IMR-90 (cell line): ENCODE results near the gene LCE1D. TPM values are rescaled to one million over a fixed set of nuclear protein-coding genes. Genes with fewer than 3 reads are reported as not detected.

Source experiments
- ATAC-seq: fragments of 200-7000 bp; cut with Tn5 transposase; 2 replicates; pipeline ENCODE4 v1.9.1; 2020; ENCODE audit warnings: low read depth, mild to moderate bottlenecking, moderate library complexity
- BruUV-seq: library from RNA; stranded (reverse); fragments of 400-500 nt; replicated peaks from 2 replicates; lab custom pipeline; 2021; lab: Mats Ljungman, UMichigan
- CTCF ChIA-PET: fragments of 300-600 bp; formaldehyde crosslinking; extraction: SDS; loops from one replicate; lab custom pipeline; 2021; ENCODE audit warnings: antibody characterized with exemption; lab: Yijun Ruan, JAX
- POLR2A ChIA-PET: fragments of 300-600 bp; sonication (Branson Sonifier 250); formaldehyde crosslinking; loops from one replicate; lab custom pipeline; 2022; ENCODE audit warnings: antibody characterized with exemption; ENCODE audit not compliant: unreplicated experiment; lab: Charles Lee
- DNase-seq: peaks from one replicate; pipeline ENCODE4 v3.0.0; 2013
- H2AFZ ChIP-seq: replicated peaks from 2 replicates; pipeline ENCODE3; 2013; ENCODE audit warnings: low read length, mild to moderate bottlenecking; ENCODE audit not compliant: poor library complexity
- H2AK5ac ChIP-seq: 2 replicates; pipeline ENCODE4 v1.6.1; 2013; ENCODE audit warnings: low read depth, low read length, inconsistent platforms
- H2AK9ac ChIP-seq: replicated peaks from 2 replicates; pipeline ENCODE3; 2013; ENCODE audit warnings: mild to moderate bottlenecking, low read depth, low read length, moderate library complexity; ENCODE audit not compliant: poor library complexity
- H2BK120ac ChIP-seq: 2 replicates; pipeline ENCODE4 v1.6.1; 2013; ENCODE audit warnings: low read depth, low read length, inconsistent platforms
- H2BK15ac ChIP-seq: 3 replicates; pipeline ENCODE4 v1.6.1; 2013; ENCODE audit warnings: low read depth, low read length, inconsistent platforms
- H2BK20ac ChIP-seq: 2 replicates; pipeline ENCODE4 v1.6.1; 2013; ENCODE audit warnings: low read depth, mild to moderate bottlenecking, inconsistent platforms, low read length, moderate library complexity
- H2BK5ac ChIP-seq: 2 replicates; pipeline ENCODE4 v1.6.1; 2013; ENCODE audit warnings: mild to moderate bottlenecking, low read depth, low read length, inconsistent platforms; ENCODE audit not compliant: poor library complexity, severe bottlenecking
- H3K14ac ChIP-seq: replicated peaks from 2 replicates; pipeline ENCODE4 v1.6.1; 2013; ENCODE audit warnings: low read depth, low read length, inconsistent platforms
- H3K18ac ChIP-seq: 2 replicates; pipeline ENCODE4 v1.6.1; 2013; ENCODE audit warnings: low read depth, low read length, control low read depth
- H3K23ac ChIP-seq: 2 replicates; pipeline ENCODE4 v1.6.1; 2013; ENCODE audit warnings: low read depth, low read length, inconsistent platforms
- H3K27ac ChIP-seq: 2 replicates; pipeline ENCODE4 v1.5.1; 2013; ENCODE audit warnings: mild to moderate bottlenecking, control low read depth, low read length; ENCODE audit not compliant: insufficient read depth
- H3K27me3 ChIP-seq: 2 replicates; pipeline ENCODE4 v1.6.1; 2013; ENCODE audit warnings: low read length; ENCODE audit not compliant: control insufficient read depth, insufficient read depth
- H3K36me3 ChIP-seq: 2 replicates; pipeline ENCODE4 v1.6.1; 2013; ENCODE audit warnings: low read length, mixed read lengths; ENCODE audit not compliant: control insufficient read depth, insufficient read depth
- H3K4ac ChIP-seq: 2 replicates; pipeline ENCODE4 v1.6.1; 2013; ENCODE audit warnings: low read depth, low read length, inconsistent platforms
- H3K4me1 ChIP-seq: 2 replicates; pipeline ENCODE4 v1.6.1; 2013; ENCODE audit warnings: low read length, mixed read lengths; ENCODE audit not compliant: control insufficient read depth, insufficient read depth
- H3K4me2 ChIP-seq: 2 replicates; pipeline ENCODE4 v1.6.1; 2013; ENCODE audit warnings: low read depth, mild to moderate bottlenecking, control low read depth, low read length, moderate library complexity
- H3K4me3 ChIP-seq: 2 replicates; pipeline ENCODE4 v1.5.1; 2013; ENCODE audit warnings: low read depth, mild to moderate bottlenecking, control low read depth, low read length, moderate library complexity; ENCODE audit not compliant: insufficient read depth
- H3K56ac ChIP-seq: 2 replicates; pipeline ENCODE4 v1.6.1; 2013; ENCODE audit warnings: low read length, inconsistent platforms; ENCODE audit not compliant: insufficient read depth; ENCODE audit errors: extremely low read depth
- H3K79me1 ChIP-seq, 2 experiments: 2 replicates each; pipeline ENCODE4 v1.6.1; 2013; ENCODE audit warnings: low read length in 2 of 2, inconsistent platforms in 1 of 2, low read depth in 1 of 2
- H3K9ac ChIP-seq: 2 replicates; pipeline ENCODE4 v1.6.1; 2013; ENCODE audit warnings: low read depth, low read length, control low read depth
- H3K9me1 ChIP-seq: 2 replicates; pipeline ENCODE4 v1.6.1; 2013; ENCODE audit warnings: low read length, inconsistent platforms; ENCODE audit not compliant: insufficient read depth
- H3K9me3 ChIP-seq: 2 replicates; pipeline ENCODE4 v1.6.1; 2013; ENCODE audit warnings: low read length; ENCODE audit not compliant: control insufficient read depth, insufficient read depth
- H4K20me1 ChIP-seq: 2 replicates; pipeline ENCODE4 v1.6.1; 2013; ENCODE audit warnings: low read length, inconsistent platforms; ENCODE audit not compliant: insufficient read depth
- H4K5ac ChIP-seq: 2 replicates; pipeline ENCODE4 v1.6.1; 2013; ENCODE audit warnings: mild to moderate bottlenecking, low read depth, low read length, control low read depth
- H4K8ac ChIP-seq, 2 experiments: 2 replicates each; pipeline ENCODE4 v1.6.1; 2013; ENCODE audit warnings: low read depth in 2 of 2, low read length in 2 of 2, control low read depth in 1 of 2, inconsistent platforms in 1 of 2
- H4K91ac ChIP-seq: 2 replicates; pipeline ENCODE4 v1.6.1; 2013; ENCODE audit warnings: low read depth, low read length, inconsistent platforms; ENCODE audit not compliant: insufficient read depth
- CHD1 ChIP-seq: IDR thresholded peaks from 2 replicates; pipeline ENCODE4 v1.6.1; 2012; ENCODE audit warnings: low read depth, low read length, improper control_type of control experiment
- MXI1 ChIP-seq: IDR thresholded peaks from 2 replicates; pipeline ENCODE4 v1.6.1; 2012; ENCODE audit warnings: low read depth, mild to moderate bottlenecking, low read length, moderate library complexity, borderline replicate concordance
- NFE2L2 ChIP-seq: fragments of 150-350 bp; IDR thresholded peaks from 2 replicates; pipeline ENCODE4 v1.6.1; 2016; ENCODE audit warnings: low read depth, mild to moderate bottlenecking, low read length
- RAD21 ChIP-seq: IDR thresholded peaks from 2 replicates; pipeline ENCODE4 v1.6.1; 2012; ENCODE audit warnings: low read length, improper control_type of control experiment
- RCOR1 ChIP-seq: IDR thresholded peaks from 2 replicates; pipeline ENCODE4 v1.6.1; 2012; ENCODE audit warnings: mild to moderate bottlenecking, low read length, improper control_type of control experiment; ENCODE audit not compliant: insufficient replicate concordance
- SMC3 ChIP-seq: fragments of 150-350 bp; IDR thresholded peaks from 2 replicates; pipeline ENCODE4 v1.6.1; 2016; ENCODE audit warnings: low read depth, mild to moderate bottlenecking, antibody characterized with exemption, low read length, moderate library complexity
- WGBS, 2 experiments: methylation state at CpG; one replicate each; pipeline versions ENCODE4 v1.1.5 to v1.1.7; 2013; ENCODE audit warnings: missing lambda C conversion rate in 2 of 2; ENCODE audit not compliant: insufficient read length in 1 of 2; ENCODE audit errors: extremely low coverage in 2 of 2; 5-methylcytosine and 5-hydroxymethylcytosine counted together
- dilution Hi-C: fragments of 300-500 bp; cut with HindIII; formaldehyde crosslinking; loops from one replicate; pipeline ENCODE4 v1.14.3; 2018; ENCODE audit warnings: low sequenced_read_pairs; ENCODE audit not compliant: unreplicated experiment
- in situ Hi-C: fragments of 300-500 bp; cut with MboI; formaldehyde crosslinking; loops from 3 replicates; pipeline ENCODE4 v1.14.3; 2019; ENCODE audit warnings: low sequenced_read_pairs, inconsistent platforms, mixed read lengths
- intact Hi-C: fragments of 100-400 bp; cut with micrococcal nuclease; formaldehyde crosslinking; loops from 2 replicates; pipeline ENCODE4 v1.10.0; 2022
- polyA plus RNA-seq, 3 experiments: library from polyadenylated mRNA; depleted of rRNA; stranded (reverse); fragments of >200 nt; gene quantifications; 2 replicates each; pipeline ENCODE4 v1.2.3, GENCODE V29; 2012; ENCODE audit warnings: low replicate concordance in 1 of 3
- total RNA-seq: library from RNA; depleted of rRNA; stranded (reverse); fragments of >200 nt; gene quantifications from 2 replicates; pipeline ENCODE4 v1.2.3, GENCODE V29; 2012
- TF ChIP-seq, protein P1 (sequence below): conservative IDR thresholded peaks from 2 replicates; pipeline ENCODE4 v1.5.1; 2012; ENCODE audit warnings: mild to moderate bottlenecking, low read depth, low read length, improper control_type of control experiment

LCE1D gene
- total and polyA plus RNA-seq, 2 of the 4 experiments (the other 2 are of a cell fraction), result not detected

DNA sequence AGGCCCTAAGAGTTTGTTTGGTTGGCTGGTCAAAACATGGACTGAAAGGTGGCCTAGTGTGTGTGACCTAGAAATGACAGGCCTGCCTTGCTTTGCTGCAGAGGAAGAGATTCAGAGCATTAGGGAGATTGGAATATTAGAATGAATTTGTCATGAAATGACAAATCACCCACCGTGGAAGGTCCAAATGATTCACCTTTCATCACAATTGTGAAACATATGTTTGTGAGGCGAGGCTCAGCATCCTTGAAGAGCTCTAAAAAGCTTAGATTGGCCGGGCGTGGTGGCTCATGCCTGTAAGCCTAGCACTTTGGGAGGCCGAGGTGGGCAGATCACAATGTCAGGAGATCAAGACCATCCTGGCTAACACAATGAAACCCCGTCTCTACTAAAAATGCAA lies 20.8 kb downstream of the LCE1D start:
- DNase-seq, result no peak
- no peak overlapping the region for H3K4me2 ChIP-seq
- H3K9me1 ChIP-seq, result no peaks in the 10 kb centered on the region
- H3K27me3 ChIP-seq, result no peaks in the 10 kb centered on the region
- H3K18ac ChIP-seq, result no peak overlapping the region
- CTCF ChIA-PET, result no interaction called here
- no peak overlapping the region for H2AK5ac ChIP-seq
- BruUV-seq, result no TSS peak
- H3K23ac ChIP-seq, result no peak overlapping the region
- H2BK20ac ChIP-seq, result no peak overlapping the region
- no peak overlapping the region for H2BK15ac ChIP-seq
- H4K8ac ChIP-seq, result no peak overlapping the region
- no peaks in the 10 kb centered on the region for H3K4me1 ChIP-seq
- no peak overlapping the region for H3K4me3 ChIP-seq
- dilution Hi-C loops (no loop called here), intact Hi-C loops (no loop called here), in situ Hi-C loops (no loop called here)
- no peaks in the 10 kb centered on the region for H3K79me1 ChIP-seq
- no peak for ATAC-seq
- no peak overlapping the region for H4K91ac ChIP-seq
- H4K20me1 ChIP-seq, result no peaks in the 10 kb centered on the region
- H4K5ac ChIP-seq, result no peak overlapping the region
- H2AK9ac ChIP-seq, result no peak overlapping the region
- no peaks in the 10 kb centered on the region for H3K36me3 ChIP-seq
- WGBS, 2 experiments, result 39% methylated on average over 4 of the region's 6 CpGs; no CpG with 5 or more reads in 1 of the 2 experiments
- no peak overlapping the region for H3K27ac ChIP-seq
- no peaks in the 10 kb centered on the region for H3K9me3 ChIP-seq
- H2AFZ ChIP-seq, result no peak overlapping the region
- H2BK120ac ChIP-seq, result no peak overlapping the region
- H3K56ac ChIP-seq, result no peak overlapping the region
- no peak overlapping the region for H3K4ac ChIP-seq
- TF ChIP-seq RCOR1, result no peak
- no peak for TF ChIP-seq SMC3
- TF ChIP-seq MXI1, result no peak
- TF ChIP-seq, protein P1, sequence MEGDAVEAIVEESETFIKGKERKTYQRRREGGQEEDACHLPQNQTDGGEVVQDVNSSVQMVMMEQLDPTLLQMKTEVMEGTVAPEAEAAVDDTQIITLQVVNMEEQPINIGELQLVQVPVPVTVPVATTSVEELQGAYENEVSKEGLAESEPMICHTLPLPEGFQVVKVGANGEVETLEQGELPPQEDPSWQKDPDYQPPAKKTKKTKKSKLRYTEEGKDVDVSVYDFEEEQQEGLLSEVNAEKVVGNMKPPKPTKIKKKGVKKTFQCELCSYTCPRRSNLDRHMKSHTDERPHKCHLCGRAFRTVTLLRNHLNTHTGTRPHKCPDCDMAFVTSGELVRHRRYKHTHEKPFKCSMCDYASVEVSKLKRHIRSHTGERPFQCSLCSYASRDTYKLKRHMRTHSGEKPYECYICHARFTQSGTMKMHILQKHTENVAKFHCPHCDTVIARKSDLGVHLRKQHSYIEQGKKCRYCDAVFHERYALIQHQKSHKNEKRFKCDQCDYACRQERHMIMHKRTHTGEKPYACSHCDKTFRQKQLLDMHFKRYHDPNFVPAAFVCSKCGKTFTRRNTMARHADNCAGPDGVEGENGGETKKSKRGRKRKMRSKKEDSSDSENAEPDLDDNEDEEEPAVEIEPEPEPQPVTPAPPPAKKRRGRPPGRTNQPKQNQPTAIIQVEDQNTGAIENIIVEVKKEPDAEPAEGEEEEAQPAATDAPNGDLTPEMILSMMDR, result no peak
- TF ChIP-seq RAD21, result no peak
- no peak for TF ChIP-seq CHD1
- no peak for TF ChIP-seq NFE2L2
- H3K9ac ChIP-seq, result no peak overlapping the region
- POLR2A ChIA-PET, result no interaction called here
- H2BK5ac ChIP-seq, result no peak overlapping the region
- H3K14ac ChIP-seq, result no peak overlapping the region
